Left lung (tissue), 10 donors: Measurements from ENCODE around the gene PPP1R1C. TPM values are rescaled to one million over a fixed set of nuclear protein-coding genes. Genes with fewer than 3 reads are reported as not detected.

Experiments
- ATAC-seq: fragments of 200-7000 bp; cut with Tn5 transposase; one replicate; pipeline ENCODE4 v1.9.1; 2020; ENCODE audit warnings: moderate library complexity
- DNase-seq, 4 donors: peaks; one replicate each; pipeline ENCODE4 v3.0.0-alpha.2; 2013 to 2020
- H3K27ac ChIP-seq, 2 donors: fragments of 200-600 bp; sonication (generic) in 1 of 2; one replicate each; pipeline versions ENCODE4 v1.5.0 to v1.8.0; 2020 to 2021
- H3K27me3 ChIP-seq, 2 donors: fragments of 200-600 bp; sonication (generic) in 1 of 2; one replicate each; pipeline versions ENCODE4 v1.5.0 to v1.8.0; 2020 to 2021
- H3K36me3 ChIP-seq, 2 donors: fragments of 200-600 bp; sonication (generic) in 1 of 2; one replicate each; pipeline versions ENCODE4 v1.5.0 to v1.8.0; 2020 to 2021
- H3K4me1 ChIP-seq, 2 donors: fragments of 200-600 bp; one replicate each; pipeline ENCODE4 v1.8.0; 2021
- H3K4me3 ChIP-seq, 2 donors: fragments of 200-600 bp; sonication (generic) in 1 of 2; one replicate each; pipeline versions ENCODE4 v1.5.0 to v1.8.0; 2020 to 2021; ENCODE audit warnings: mild to moderate bottlenecking in 1 of 2
- H3K9me3 ChIP-seq, 2 donors: fragments of 200-600 bp; sonication (generic) in 1 of 2; one replicate each; pipeline versions ENCODE4 v1.5.0 to v1.8.0; 2020 to 2021
- intact Hi-C, 2 donors: fragments of 100-400 bp; cut with DNase I; formaldehyde crosslinking; loops; one replicate each; pipeline versions ENCODE4 v1.11.2 to v1.14.2; 2022
- polyA plus RNA-seq, 6 donors: library from polyadenylated mRNA; unstranded; fragments of 120-200 nt; gene quantifications; one replicate each; pipeline ENCODE4 v1.2.1, GENCODE V29; 2013; ENCODE audit not compliant: insufficient read length in 6 of 6
- total RNA-seq, 2 donors: library from RNA; stranded (reverse); fragmentation: NEBNext Ultra II Directional; extraction: Animal tissue kit (Norgen Biotek cat#: 25700); gene quantifications; one replicate each; pipeline ENCODE4 v1.2.1, GENCODE V29; 2021
- TF ChIP-seq, protein P1 (sequence below), 2 donors: fragments of 200-600 bp; sonication (generic) in 1 of 2; IDR thresholded peaks; one replicate each; pipeline versions ENCODE4 v1.5.0 to v1.8.0; 2021; ENCODE audit warnings: antibody characterized with exemption in 2 of 2
- donor health status: DM: no; HTN: yes; CAD: no.
- donor health status: DM: no; HTN: no; CAD: no.

PPP1R1C gene
- total and polyA plus RNA-seq, 8 donors = 0.79 to 11.8 (median 2.8) TPM

DNA sequence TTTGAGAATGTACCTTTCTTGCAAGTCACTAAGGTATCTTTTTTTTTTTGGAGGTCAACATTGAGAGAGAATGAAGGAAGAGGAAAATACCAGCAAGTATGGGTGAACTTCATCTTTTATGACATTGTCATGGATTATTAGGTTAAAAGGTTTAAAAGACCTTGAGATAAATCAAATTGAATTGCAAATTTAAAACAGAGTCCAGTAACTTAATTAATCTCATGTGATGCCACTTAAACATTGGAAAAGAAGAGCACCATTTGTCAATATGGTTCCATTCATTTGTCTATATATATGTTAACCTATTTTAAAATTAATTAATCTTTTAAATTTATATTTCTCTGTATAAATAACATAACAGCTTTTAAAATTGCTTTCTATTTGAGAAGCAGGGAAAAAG, 83.8 kb downstream of the PPP1R1C start:
- H3K27ac ChIP-seq = no peak overlapping the region
- intact Hi-C loops = no loop called here
- no peaks in the 10 kb centered on the region for H3K9me3 ChIP-seq
- peaks cover 0 to 7% of the 10 kb centered on the region in 2 donors for H3K4me1 ChIP-seq
- TF ChIP-seq, protein P1, sequence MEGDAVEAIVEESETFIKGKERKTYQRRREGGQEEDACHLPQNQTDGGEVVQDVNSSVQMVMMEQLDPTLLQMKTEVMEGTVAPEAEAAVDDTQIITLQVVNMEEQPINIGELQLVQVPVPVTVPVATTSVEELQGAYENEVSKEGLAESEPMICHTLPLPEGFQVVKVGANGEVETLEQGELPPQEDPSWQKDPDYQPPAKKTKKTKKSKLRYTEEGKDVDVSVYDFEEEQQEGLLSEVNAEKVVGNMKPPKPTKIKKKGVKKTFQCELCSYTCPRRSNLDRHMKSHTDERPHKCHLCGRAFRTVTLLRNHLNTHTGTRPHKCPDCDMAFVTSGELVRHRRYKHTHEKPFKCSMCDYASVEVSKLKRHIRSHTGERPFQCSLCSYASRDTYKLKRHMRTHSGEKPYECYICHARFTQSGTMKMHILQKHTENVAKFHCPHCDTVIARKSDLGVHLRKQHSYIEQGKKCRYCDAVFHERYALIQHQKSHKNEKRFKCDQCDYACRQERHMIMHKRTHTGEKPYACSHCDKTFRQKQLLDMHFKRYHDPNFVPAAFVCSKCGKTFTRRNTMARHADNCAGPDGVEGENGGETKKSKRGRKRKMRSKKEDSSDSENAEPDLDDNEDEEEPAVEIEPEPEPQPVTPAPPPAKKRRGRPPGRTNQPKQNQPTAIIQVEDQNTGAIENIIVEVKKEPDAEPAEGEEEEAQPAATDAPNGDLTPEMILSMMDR (IDR thresholded peaks at IDR 0.05) = no peak
- H3K4me3 ChIP-seq = no peak overlapping the region
- H3K27me3 ChIP-seq = no peaks in the 10 kb centered on the region
- ATAC-seq = no peak
- DNase-seq = no peak
- no peaks in the 10 kb centered on the region for H3K36me3 ChIP-seq

DNA sequence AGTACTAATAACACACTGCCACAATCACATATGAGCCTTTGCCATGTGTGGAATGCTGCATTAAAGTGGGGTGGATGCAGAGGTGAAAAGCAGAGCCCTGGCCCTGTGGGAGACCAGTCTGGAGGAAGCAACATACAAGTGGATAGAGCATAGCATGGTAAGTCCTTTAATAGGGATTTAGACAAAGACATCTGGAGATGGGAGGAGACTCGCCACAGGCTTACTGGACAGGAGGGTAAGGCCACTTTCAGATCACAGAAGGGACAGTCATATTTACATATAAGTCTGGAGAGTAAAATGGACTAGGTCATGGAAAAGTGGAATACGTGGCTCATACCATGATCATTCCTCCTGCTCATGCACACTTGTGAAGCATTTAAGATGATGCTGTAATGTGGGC, 84.3 kb downstream of the PPP1R1C start:
- H3K4me3 ChIP-seq = no peak overlapping the region
- TF ChIP-seq, protein P1 (IDR thresholded peaks at IDR 0.05) = no peak
- DNase-seq (no peak), ATAC-seq (no peak)
- intact Hi-C loops = no loop called here
- H3K36me3 ChIP-seq = no peaks in the 10 kb centered on the region
- peaks cover 0 to 7% of the 10 kb centered on the region in 2 donors for H3K4me1 ChIP-seq
- no peaks in the 10 kb centered on the region for H3K27me3 ChIP-seq
- no peak overlapping the region for H3K27ac ChIP-seq
- no peaks in the 10 kb centered on the region for H3K9me3 ChIP-seq

DNA sequence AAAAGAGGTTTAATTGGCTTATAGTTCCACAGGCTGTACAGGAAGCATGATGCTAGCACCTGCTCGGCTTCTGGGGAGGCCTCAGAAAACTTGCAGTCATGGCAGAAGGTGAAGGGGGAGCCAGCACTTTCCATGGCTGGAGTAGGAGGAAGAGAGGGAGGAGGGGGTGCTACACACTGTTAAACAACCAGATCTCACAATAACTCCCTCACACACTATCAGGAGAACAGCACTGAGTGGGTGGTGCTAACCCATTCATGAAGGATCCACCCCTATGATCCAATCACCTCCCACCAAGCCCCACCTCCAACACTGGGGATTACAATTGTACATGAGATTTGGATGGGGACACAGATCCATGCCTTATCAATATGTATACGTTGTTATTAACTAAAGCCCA, 85.1 kb downstream of the PPP1R1C start:
- DNase-seq (no peak), ATAC-seq (no peak)
- H3K4me3 ChIP-seq = no peak overlapping the region
- H3K9me3 ChIP-seq = no peaks in the 10 kb centered on the region
- TF ChIP-seq, protein P1 (IDR thresholded peaks at IDR 0.05) = no peak
- intact Hi-C loops = no loop called here
- H3K4me1 ChIP-seq = peaks cover 0 to 7% of the 10 kb centered on the region in 2 donors
- H3K36me3 ChIP-seq = no peaks in the 10 kb centered on the region
- H3K27ac ChIP-seq = no peak overlapping the region
- H3K27me3 ChIP-seq = no peaks in the 10 kb centered on the region

DNA sequence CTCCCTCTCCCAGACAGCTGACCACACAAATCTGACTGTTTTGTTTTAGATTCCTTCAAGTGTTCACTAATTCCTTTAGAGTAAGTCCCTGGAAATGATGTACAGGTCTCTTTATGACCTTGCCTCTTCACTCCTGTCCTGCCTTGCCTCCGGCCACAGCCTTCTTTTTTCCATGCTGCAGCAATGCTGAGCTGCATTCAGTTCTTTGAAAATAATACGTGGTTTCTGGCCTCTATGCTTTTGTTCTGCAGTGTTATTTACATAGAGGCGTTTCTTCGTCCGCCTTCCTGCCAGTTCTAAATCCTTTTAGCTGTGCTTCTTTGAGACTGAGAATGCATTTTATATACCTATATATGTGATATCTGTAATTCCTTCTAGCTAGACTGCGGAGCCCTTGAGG, 87.2 kb downstream of the PPP1R1C start:
- H3K36me3 ChIP-seq = no peaks in the 10 kb centered on the region
- H3K27me3 ChIP-seq = no peaks in the 10 kb centered on the region
- intact Hi-C loops = no loop called here

DNA sequence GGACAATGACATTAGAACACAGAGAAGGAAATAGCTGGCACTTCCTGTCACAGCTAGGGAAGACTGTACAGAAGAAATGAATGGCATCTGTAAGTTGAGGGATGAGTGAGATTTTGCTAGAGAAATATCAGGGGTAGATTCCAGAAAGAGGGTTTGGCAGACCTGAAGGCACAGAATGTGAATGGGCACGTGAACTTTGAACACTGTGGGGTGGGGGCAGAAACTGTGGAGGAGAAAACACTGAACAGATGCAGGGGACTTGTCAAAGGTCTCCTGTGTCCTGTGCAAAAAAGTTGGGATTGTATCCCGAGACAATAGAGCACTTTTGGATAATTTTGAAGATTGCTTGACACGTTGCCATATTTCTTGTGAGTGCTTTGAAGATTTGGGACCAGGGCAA, 88.0 kb downstream of the PPP1R1C start:
- DNase-seq (no peak), ATAC-seq (no peak)
- TF ChIP-seq, protein P1 (IDR thresholded peaks at IDR 0.05) = no peak

More for the DNA sequence above, 87.2 kb downstream of the PPP1R1C start:
- DNase-seq (no peak), ATAC-seq (no peak)
- Histone ChIP-seq H3K4me1 (no peaks in the 10 kb centered on the region), H3K4me3 (no peak overlapping the region), H3K27ac (no peak overlapping the region), H3K9me3 (no peaks in the 10 kb centered on the region)
- TF ChIP-seq, protein P1 (IDR thresholded peaks at IDR 0.05) = no peak

More for the DNA sequence above, 88.0 kb downstream of the PPP1R1C start:
- H3K9me3 ChIP-seq = no peaks in the 10 kb centered on the region
- H3K27me3 ChIP-seq = no peaks in the 10 kb centered on the region
- H3K4me3 ChIP-seq = no peak overlapping the region
- no peak overlapping the region for H3K27ac ChIP-seq
- intact Hi-C loops = no loop called here
- no peaks in the 10 kb centered on the region for H3K36me3 ChIP-seq
- H3K4me1 ChIP-seq = no peaks in the 10 kb centered on the region
